PFSK-1 (cell line): ENCODE results near the gene MPST.

Experiments used
- FOXP2 ChIP-seq: optimal IDR thresholded peaks from 2 replicates; pipeline ENCODE3; 2011; ENCODE audit warnings: borderline replicate concordance, control low read depth, inconsistent platforms; ENCODE audit not compliant: insufficient read depth; ENCODE audit errors: extremely low read length, extremely low read depth
- POLR2AphosphoS5 ChIP-seq: IDR thresholded peaks from 2 replicates; pipeline ENCODE4 v1.6.1; 2012; ENCODE audit warnings: low read depth, mild to moderate bottlenecking, control low read depth, low read length, moderate library complexity
- REST ChIP-seq, 2 experiments: IDR thresholded peaks; 2 replicates each; pipeline versions ENCODE4 v1.6.1 to v1.8.0; 2011 to 2012; ENCODE audit warnings: low read depth in 2 of 2, low read length in 2 of 2, control low read depth in 1 of 2, inconsistent platforms in 1 of 2, mild to moderate bottlenecking in 1 of 2, moderate library complexity in 1 of 2; ENCODE audit not compliant: insufficient read depth in 1 of 2
- SIN3A ChIP-seq: IDR thresholded peaks from 2 replicates; pipeline ENCODE4 v1.6.1; 2012; ENCODE audit warnings: mild to moderate bottlenecking, low read length, moderate library complexity, borderline replicate concordance; ENCODE audit not compliant: insufficient read depth
- TAF1 ChIP-seq: IDR thresholded peaks from 2 replicates; pipeline ENCODE4 v1.6.1; 2012; ENCODE audit warnings: low read length, control low read depth, borderline replicate concordance; ENCODE audit not compliant: insufficient read depth

Gene MPST

GRCh38 chr22:36986242-36986821 is 33.2 kb upstream of the MPST start:
- no peak for TF ChIP-seq SIN3A
- TF ChIP-seq FOXP2: no peak
- TF ChIP-seq REST (IDR thresholded peaks at IDR 0.05; ENCODE audit: insufficient read depth in 1 of 2, low read depth in 2 of 2, low read length in 2 of 2): no peak
- no peak for TF ChIP-seq TAF1
- TF ChIP-seq POLR2AphosphoS5: no peak

- TF ChIP-seq POLR2AphosphoS5 (no peak), SIN3A (no peak), FOXP2 (no peak), TAF1 (no peak), REST (IDR thresholded peaks at IDR 0.05; ENCODE audit: insufficient read depth in 1 of 2, low read depth in 2 of 2, low read length in 2 of 2) (no peak)
Observed at GRCh38 chr22:36988075-36988832, 31.3 kb upstream of the MPST start.

GRCh38 chr22:36990457-36990856 is 29.1 kb upstream of the MPST start:
- TF ChIP-seq TAF1 (no peak), REST (IDR thresholded peaks at IDR 0.05; ENCODE audit: insufficient read depth in 1 of 2, low read depth in 2 of 2, low read length in 2 of 2) (no peak), SIN3A (no peak), POLR2AphosphoS5 (no peak), FOXP2 (no peak)

GRCh38 chr22:36991206-36991605 is 28.3 kb upstream of the MPST start:
- TF ChIP-seq REST (IDR thresholded peaks at IDR 0.05; ENCODE audit: insufficient read depth in 1 of 2, low read depth in 2 of 2, low read length in 2 of 2) (no peak), POLR2AphosphoS5 (no peak), SIN3A (no peak)
